HG03342 (cell line): Measurements from ENCODE around the gene TMEM182.

Experiments used
- ATAC-seq: cut with Tn5 transposase; IDR thresholded peaks from one replicate; pipeline ENCODE4 v1.9.1; 2021; ENCODE audit warnings: mild to moderate bottlenecking, moderate library complexity; ENCODE audit not compliant: unreplicated experiment

Gene TMEM182

DNA sequence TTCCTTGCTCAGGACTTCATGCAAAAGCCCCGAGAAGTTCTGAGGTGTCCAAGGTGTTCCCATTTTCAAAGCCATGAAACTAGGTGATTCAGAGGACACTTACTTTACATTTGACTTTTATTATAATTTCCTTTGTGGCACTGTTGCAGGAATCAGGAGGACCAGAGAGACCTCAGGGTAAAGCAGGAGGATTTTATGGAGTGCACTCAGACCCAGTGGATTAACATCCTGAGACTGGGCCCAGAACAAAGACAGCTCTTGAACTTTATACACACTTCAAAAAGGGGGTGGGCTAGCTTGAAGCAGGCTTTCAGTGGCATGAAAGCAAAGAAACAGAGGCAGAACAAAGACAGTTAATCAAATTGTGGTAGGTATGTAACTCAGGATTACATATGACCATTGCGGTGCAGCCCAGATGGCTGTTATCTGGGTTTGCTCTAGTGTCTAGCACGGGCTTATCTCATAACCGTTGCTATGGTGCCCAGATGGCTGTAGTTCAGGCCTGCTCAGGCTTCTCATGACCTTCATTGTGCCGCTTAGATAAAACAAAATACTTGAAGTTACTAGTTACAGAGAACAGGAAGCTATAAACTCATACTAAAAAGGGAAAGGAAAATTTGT, 39.4 kb downstream of the TMEM182 start:
- no peak for ATAC-seq

- ATAC-seq, result no peak
These were observed 40.2 kb downstream of the TMEM182 start for GRCh38 chr2:102801858-102802699.

DNA sequence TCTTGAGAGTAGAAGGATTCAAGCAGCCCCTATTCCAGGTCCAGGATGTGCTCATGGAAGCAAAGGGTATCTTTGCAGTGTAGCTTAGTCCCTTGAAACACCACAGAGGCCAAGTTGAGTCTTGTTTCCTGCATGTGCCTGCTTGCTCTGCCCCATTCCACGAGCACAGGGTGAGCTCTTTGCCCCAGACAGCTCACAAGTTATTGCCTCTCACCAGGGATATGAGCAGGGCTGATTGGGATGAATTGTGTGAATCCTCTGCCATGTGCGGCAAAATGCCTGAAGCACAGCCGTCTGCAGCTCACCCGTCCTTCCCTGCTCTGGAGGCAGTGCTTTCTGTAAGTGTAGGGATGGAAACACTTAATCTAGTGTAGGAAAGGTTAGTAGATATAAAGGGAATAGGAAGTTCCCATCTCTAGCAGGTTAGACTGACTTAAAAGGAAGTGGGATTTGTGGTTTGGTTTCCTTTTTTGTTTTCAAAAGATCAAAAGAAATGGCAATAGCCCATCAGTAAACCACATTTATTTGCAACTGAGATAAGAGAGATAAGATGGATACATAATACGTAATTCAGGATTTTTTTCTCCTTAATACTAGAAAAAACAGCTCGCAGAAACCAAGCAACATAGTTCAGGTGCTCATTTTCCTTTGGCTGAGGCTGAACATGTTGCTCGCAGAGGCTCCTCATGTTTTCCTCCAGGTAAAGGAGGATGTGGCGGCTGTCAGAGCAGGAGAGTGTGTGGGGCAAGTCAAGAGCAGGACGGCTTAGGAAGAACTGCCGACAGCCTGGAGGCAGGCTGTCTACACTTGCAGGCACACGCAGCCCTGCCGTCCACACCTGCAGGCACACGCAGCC, 41.4 kb downstream of the TMEM182 start:
- no peak for ATAC-seq

- ATAC-seq, result no peak
These were observed 42.0 kb downstream of the TMEM182 start for GRCh38 chr2:102803897-102804217.

DNA sequence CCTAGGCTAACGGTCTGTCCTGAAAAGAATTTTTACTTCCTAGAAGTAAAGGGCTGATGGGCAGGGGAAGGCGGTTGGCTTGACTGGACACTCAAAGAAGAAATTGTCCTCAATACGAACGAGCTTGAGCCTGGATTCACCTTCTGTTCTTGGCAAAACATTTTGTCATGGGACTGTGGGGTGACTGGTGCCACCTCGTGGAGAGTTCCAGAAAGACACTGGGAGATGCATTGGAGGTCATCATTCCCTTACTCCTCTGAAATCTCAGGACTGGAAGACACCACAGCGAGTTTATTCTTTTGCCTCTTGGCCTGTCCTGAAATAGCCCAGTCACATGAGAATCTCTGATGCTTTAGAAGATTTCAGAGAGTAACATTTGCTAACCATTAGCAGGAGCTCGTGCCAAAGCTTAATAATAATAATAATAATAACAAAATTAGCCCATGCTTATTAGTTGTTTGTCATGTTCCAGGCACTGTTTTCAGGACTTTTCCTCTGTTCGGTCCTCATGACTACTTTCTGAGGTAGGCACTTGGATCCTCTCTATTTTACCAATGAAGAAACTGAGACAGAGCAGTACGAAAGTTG, 44.5 kb downstream of the TMEM182 start:
- ATAC-seq, result peak; percentile 86

DNA sequence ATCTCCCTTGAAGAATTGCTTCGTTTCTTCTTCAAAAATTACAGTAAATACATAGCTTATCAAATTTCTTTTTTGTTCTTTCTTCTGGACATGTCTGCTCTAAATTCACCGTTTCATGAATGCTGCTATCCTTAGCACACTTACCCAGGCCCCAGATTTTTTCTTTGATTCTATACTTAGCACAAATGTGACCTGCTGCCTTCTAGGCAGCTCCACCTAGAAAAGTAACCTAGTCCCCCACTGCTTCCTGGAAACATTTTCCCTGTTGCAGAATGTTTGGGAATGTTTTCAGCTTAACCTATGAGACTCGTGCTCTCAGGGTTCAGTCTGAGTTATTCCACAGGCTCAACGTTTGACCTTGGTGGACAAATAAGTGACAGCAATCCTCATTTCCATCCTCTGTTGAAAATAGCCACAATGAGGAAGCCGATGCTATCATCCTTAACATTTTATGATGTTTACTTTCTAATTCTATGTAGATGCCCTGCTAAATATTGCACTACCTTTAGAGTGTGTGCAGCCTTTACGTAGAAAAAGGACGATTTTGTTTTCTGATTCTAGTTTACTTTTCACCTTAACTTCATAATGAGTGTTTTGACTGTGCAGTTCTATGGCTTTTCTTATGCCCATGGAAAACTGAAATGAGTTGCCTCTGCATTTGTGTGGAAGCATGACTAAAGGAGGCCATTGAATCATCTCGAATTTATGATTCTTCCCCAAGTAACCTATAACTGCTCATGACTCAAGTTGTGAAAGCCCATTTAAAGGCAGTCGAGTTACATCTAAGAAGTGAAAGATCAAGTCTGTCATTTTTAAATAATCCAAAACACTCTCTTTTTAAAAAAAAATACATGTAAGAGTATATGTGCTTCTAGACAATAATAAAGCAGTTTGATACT, 47.7 kb downstream of the TMEM182 start:
- no peak for ATAC-seq

DNA sequence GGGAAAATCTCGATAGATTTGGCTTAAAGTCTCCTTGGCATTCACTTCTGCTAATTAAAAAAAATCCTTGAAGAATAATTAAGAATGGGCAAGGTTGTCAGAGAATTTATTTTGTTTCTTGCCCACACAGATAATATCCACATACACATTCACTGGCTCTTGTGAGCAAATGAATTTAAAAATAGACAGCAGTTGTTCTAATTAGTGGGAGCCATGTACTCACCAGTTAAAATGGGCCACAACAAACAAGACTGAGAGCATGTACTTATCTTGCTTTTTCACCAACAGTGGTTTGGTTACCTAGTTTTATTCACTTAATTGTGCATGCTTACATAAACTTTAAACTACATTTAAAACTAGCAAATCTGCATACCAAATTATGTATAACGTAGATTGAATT, 53.5 kb downstream of the TMEM182 start:
- no peak for ATAC-seq

GRCh38 chr2:102826904-102827303, 65.1 kb downstream of the TMEM182 start:
- ATAC-seq, result no peak

DNA sequence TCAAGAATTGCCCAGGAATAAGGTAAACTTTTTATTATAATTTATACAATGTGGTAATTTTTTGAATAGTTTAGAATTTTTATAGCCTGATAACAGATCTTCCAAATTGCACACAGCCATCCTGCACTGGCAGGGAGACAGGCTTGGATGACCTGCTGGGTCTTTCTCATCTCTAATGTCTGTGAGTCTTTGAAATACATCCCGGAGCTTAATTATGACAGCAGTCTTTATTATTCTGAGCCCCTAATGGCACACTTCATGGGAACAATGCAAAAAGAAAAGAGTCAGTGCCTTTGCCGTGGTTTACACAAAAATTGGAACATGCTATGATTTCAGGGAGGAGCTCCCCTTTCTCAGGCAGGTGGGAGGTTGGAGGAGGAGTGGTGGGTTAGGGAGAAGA, 71.0 kb downstream of the TMEM182 start:
- ATAC-seq, result no peak

GRCh38 chr2:102834523-102835273, 72.9 kb downstream of the TMEM182 start:
- no peak for ATAC-seq

DNA sequence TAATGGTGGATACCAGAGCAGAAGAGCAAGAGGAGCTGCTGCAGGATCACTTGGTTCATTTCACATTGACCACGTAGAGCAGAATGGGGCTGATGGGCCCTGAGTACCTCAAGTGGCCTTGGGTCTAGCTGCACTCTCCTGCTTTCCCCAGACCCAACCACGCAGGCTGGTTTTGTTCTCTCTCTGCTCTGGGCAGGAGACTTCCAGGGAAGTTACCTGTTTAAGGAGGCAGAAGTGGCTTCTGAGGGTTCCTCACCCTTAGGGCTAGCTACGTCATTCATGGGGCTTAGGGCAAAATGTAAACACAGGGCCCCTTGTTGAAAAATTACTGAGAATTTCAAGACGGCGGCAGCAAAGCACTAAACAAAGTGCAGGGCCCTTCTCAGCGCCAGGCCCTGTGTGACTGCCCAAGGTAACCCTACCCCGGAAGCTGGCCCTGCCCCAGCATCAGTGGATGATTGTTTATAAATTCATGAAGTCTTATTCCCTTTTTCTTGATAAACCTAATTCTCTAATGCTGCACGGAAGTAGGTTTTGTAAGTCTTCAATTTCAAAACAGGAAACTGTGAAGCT, 75.9 kb downstream of the TMEM182 start:
- no peak for ATAC-seq

GRCh38 chr2:102839668-102840388, 78.0 kb downstream of the TMEM182 start:
- no peak for ATAC-seq

DNA sequence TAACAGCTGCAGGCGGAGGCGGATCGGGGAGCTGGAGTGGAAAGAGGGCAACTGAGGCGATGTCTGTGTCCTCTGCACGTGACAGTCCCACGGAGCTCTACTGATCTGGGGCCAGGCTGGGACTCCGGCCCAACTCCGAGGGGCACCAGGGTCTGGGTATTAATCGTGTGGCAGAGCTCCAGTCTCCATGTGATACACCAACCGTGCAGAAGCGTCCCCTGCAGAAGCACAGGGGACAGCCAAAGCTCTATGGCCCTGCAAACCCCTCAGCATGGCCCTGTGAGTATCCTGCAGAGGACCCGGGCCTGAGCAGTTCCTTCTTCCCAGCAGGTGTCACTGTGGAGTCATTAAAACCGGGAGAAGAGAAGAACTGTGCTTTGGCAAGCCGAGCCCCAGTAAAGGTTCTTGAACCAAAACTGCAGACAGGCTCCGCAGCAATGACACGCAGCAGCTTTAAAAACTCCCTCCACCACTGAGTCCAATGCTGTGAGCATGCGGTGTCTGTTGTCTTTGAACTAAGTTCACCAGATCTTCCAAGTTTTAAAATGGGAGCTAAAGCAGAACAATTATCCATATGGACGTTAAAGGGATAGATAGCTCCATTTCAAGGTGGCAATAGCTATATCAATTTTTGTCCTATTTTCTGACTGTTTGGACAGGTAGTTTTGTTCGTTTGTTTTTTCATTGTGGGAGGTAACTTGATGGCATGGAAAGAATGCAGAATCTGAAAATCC, 79.4 kb downstream of the TMEM182 start:
- ATAC-seq, result peak; percentile 65

- ATAC-seq, result no peak
These were observed 82.1 kb downstream of the TMEM182 start for GRCh38 chr2:102843764-102844443.

GRCh38 chr2:102844911-102845310, 83.1 kb downstream of the TMEM182 start:
- no peak for ATAC-seq

DNA sequence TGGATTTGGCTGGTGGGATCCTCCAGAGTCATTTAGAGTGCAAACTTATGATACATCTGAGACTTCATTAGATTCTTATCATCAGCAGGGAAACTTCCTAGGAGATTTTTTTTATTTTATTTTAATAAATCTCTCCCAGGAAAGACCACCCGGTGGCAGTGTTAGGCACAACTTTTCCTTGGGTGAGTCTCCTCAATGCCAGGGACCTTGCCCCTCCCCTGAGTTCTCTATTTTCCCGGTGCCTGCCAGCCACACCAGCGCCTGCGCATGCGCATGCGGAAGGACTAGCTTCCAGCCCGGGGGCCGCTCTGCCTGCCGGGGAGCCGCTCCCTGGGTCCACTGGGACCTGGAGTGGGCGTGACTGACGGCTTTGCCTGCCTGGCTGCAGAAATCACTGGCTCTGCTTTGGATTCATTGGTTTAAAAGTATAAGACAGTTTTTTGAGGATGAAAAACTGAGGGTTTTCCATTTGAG, 86.6 kb downstream of the TMEM182 start:
- no peak for ATAC-seq

DNA sequence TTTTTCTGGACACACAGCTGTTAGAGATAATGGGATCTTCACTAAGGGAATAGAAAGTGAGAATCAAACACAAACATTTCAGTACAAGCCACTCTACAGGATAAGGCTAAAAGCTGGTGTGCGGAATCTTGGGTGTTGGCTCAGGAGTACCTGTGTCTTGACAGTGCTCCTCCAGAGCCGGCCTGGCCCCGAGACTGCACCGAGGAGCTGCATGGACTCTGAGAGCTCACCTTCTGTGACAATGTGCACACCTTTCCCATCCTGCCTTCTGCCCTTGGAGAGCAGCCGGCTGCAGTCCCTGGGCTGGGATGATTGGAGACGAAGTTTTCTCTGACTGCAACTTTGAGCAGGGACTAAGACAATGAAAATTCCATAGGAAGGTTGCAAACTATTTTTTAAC, 89.1 kb downstream of the TMEM182 start:
- ATAC-seq, result no peak
